Measurements from ENCODE around the gene CORO7. TPM values are rescaled to one million over a fixed set of nuclear protein-coding genes. Genes with fewer than 3 reads are reported as not detected.

Gene CORO7
- total and polyA plus RNA-seq, 11 donors = 7.2 to 39.7 (median 10.1) TPM

GRCh38 chr16:4409081-4409932, 7.1 kb downstream of the CORO7 start:
- H3K27me3 ChIP-seq = no peaks in the 10 kb centered on the region
- no peak for DNase-seq
- TF ChIP-seq POLR2A (IDR thresholded peaks at IDR 0.05) = no peak
- TF ChIP-seq, protein P1, sequence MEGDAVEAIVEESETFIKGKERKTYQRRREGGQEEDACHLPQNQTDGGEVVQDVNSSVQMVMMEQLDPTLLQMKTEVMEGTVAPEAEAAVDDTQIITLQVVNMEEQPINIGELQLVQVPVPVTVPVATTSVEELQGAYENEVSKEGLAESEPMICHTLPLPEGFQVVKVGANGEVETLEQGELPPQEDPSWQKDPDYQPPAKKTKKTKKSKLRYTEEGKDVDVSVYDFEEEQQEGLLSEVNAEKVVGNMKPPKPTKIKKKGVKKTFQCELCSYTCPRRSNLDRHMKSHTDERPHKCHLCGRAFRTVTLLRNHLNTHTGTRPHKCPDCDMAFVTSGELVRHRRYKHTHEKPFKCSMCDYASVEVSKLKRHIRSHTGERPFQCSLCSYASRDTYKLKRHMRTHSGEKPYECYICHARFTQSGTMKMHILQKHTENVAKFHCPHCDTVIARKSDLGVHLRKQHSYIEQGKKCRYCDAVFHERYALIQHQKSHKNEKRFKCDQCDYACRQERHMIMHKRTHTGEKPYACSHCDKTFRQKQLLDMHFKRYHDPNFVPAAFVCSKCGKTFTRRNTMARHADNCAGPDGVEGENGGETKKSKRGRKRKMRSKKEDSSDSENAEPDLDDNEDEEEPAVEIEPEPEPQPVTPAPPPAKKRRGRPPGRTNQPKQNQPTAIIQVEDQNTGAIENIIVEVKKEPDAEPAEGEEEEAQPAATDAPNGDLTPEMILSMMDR (IDR thresholded peaks at IDR 0.05) = peak in 3 of 12 donors; percentile 7 to 13 (median 10)
- H3K27ac ChIP-seq = no peak overlapping the region
- peaks cover 0 to 49% (median 26%) of the 10 kb centered on the region in 12 donors for H3K4me1 ChIP-seq
- H3K9me3 ChIP-seq = no peaks in the 10 kb centered on the region
- H3K36me3 ChIP-seq = peaks cover 0 to 88% (median 34%) of the 10 kb centered on the region in 9 donors
- peak in 1 of 4 donors; percentile 33 for ATAC-seq
- H3K4me3 ChIP-seq = no peak overlapping the region
- WGBS, 4 donors = 68 to 81% (median 77%) methylated on average over 14 to 19 of the region's 19 CpGs
- intact Hi-C loops (cut with DNase I) = loop anchor here in 6 of 10 donors (10.0 kb wide), 5 partner anchors 115 to 205 kb away; no protein-coding TSS in a partner anchor

GRCh38 chr16:4408323-4408690, 8.1 kb downstream of the CORO7 start:
- Histone ChIP-seq H3K36me3 (peaks cover 0 to 98% (median 36%) of the 10 kb centered on the region in 9 donors), H3K27ac (peak overlapping the region in 2 of 12 donors; percentile 11 to 39), H3K4me3 (no peak overlapping the region), H3K9me3 (no peaks in the 10 kb centered on the region), H3K4me1 (peaks cover 0 to 49% (median 26%) of the 10 kb centered on the region in 12 donors), H3K27me3 (no peaks in the 10 kb centered on the region)
- DNase-seq = no peak
- TF ChIP-seq, protein P1 (IDR thresholded peaks at IDR 0.05) = no peak
- no peak for TF ChIP-seq POLR2A (IDR thresholded peaks at IDR 0.05)
- 79 to 88% (median 83%) methylated on average over 1 to 10 of the region's 10 CpGs for WGBS, 4 donors
- intact Hi-C loops (cut with DNase I) = loop anchor here in 6 of 10 donors (10.0 kb wide), 5 partner anchors 114 to 204 kb away; no protein-coding TSS in a partner anchor
- no peak for ATAC-seq

GRCh38 chr16:4407543-4408322, 8.7 kb downstream of the CORO7 start:
- H3K4me1 ChIP-seq = peaks cover 0 to 48% (median 27%) of the 10 kb centered on the region in 12 donors
- peak overlapping the region in 4 of 12 donors; percentile 7 to 39 (median 23) for H3K27ac ChIP-seq
- ATAC-seq = peak in 3 of 4 donors; percentile 10 to 33 (median 28)
- H3K27me3 ChIP-seq = no peaks in the 10 kb centered on the region
- TF ChIP-seq, protein P1 (IDR thresholded peaks at IDR 0.05) = no peak
- peak in 2 of 5 donors; percentile 56 to 69 for DNase-seq
- H3K36me3 ChIP-seq = peaks cover 0 to 98% (median 36%) of the 10 kb centered on the region in 9 donors
- 77 to 93% (median 88%) methylated on average over 10 to 22 of the region's 22 CpGs for WGBS, 4 donors
- no peaks in the 10 kb centered on the region for H3K9me3 ChIP-seq
- no peak overlapping the region for H3K4me3 ChIP-seq
- intact Hi-C loops (cut with DNase I) = loop anchor here in 6 of 10 donors (10.0 kb wide), 5 partner anchors 113 to 203 kb away; no protein-coding TSS in a partner anchor
